ENCODE data around the gene TC2N. TPM values are rescaled to one million over a fixed set of nuclear protein-coding genes. Genes with fewer than 3 reads are reported as not detected.

The TC2N gene
- total and polyA plus RNA-seq, 9 of the 15 experiments (the other 6 are each of a cell fraction or from before 2014, with no cell fraction given): 2.0 to 12.5 (median 7.3) TPM

DNA sequence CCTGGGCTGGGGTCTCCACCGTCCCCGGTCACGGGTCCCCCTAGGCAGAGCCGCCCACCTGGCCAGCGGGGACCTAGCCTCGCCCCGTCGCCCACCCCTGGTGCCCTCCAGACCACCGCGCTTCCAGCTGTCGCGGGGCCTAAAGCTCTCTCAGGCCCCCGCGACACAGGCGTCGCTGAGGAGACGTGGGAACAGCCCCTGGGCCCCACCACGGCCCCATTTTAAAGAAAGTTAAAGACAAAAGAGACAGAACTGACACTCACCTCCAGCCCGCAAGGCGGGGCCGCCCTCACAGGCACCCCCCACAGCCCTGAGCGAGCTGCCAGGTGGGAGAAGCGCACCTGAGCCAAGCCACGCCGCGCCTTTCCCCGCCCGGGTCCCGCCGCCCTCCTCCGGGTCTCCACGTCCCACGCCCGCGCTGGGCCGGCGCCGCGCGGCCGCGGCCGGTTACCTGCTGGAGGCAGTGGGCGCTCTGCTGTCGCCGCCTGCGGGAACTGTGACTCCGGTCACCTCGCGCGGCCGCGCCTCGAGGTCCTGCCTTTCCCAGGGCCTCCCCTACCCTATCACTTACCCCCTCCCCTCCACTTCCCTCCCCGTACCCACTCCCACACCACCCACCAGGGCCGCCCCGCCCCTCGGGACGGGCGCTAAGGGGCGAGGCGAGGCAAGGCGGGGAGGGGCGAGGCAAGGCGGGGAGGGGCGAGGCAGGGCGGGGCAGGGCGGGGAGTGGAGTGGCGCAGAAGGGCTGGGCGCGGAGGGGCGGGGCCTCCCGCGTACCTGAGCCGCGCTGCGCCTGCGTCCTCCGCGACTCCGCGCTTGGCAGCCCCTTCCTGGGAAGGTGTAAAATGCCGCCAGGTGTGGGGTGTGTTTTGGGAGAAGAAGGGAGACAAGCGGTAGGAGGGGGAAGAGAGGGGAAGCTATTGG is 31.2 kb downstream of the TC2N start (continued):
- TF ChIP-seq, protein P1, sequence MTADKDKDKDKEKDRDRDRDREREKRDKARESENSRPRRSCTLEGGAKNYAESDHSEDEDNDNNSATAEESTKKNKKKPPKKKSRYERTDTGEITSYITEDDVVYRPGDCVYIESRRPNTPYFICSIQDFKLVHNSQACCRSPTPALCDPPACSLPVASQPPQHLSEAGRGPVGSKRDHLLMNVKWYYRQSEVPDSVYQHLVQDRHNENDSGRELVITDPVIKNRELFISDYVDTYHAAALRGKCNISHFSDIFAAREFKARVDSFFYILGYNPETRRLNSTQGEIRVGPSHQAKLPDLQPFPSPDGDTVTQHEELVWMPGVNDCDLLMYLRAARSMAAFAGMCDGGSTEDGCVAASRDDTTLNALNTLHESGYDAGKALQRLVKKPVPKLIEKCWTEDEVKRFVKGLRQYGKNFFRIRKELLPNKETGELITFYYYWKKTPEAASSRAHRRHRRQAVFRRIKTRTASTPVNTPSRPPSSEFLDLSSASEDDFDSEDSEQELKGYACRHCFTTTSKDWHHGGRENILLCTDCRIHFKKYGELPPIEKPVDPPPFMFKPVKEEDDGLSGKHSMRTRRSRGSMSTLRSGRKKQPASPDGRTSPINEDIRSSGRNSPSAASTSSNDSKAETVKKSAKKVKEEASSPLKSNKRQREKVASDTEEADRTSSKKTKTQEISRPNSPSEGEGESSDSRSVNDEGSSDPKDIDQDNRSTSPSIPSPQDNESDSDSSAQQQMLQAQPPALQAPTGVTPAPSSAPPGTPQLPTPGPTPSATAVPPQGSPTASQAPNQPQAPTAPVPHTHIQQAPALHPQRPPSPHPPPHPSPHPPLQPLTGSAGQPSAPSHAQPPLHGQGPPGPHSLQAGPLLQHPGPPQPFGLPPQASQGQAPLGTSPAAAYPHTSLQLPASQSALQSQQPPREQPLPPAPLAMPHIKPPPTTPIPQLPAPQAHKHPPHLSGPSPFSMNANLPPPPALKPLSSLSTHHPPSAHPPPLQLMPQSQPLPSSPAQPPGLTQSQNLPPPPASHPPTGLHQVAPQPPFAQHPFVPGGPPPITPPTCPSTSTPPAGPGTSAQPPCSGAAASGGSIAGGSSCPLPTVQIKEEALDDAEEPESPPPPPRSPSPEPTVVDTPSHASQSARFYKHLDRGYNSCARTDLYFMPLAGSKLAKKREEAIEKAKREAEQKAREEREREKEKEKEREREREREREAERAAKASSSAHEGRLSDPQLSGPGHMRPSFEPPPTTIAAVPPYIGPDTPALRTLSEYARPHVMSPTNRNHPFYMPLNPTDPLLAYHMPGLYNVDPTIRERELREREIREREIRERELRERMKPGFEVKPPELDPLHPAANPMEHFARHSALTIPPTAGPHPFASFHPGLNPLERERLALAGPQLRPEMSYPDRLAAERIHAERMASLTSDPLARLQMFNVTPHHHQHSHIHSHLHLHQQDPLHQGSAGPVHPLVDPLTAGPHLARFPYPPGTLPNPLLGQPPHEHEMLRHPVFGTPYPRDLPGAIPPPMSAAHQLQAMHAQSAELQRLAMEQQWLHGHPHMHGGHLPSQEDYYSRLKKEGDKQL (CRISPR knock-in tag; IDR thresholded peaks at IDR 0.05; ENCODE audit: borderline replicate concordance): no peak
- no peak for TF ChIP-seq ZFP36 (IDR thresholded peaks at IDR 0.05; ENCODE audit: low read depth, low read length, partially characterized antibody)
- TF ChIP-seq HNRNPK (IDR thresholded peaks at IDR 0.05; ENCODE audit: low read depth, low read length, poor library complexity, severe bottlenecking): peak; percentile 71
- TF ChIP-seq UBTF (IDR thresholded peaks at IDR 0.05; ENCODE audit: borderline replicate concordance in 1 of 2, low read depth in 2 of 2, low read length in 2 of 2): 0 out of 4 replicates have a peak, but pooled peaks have one; percentile 21 to 29
- TF ChIP-seq RAD21 (CRISPR knock-in tag; conservative IDR thresholded peaks at IDR 0.05 in 1 of 2, IDR thresholded peaks at IDR 0.05 in 1 of 2): peak in 1 of 2 experiments; percentile 15; a peak in 1 of 4 replicates
- no peak for TF ChIP-seq TARDBP (IDR thresholded peaks at IDR 0.05)
- TF ChIP-seq NRF1 (conservative IDR thresholded peaks at IDR 0.05 in 1 of 2, IDR thresholded peaks at IDR 0.05 in 1 of 2): peak; percentile 85 to 88
- peak; percentile 71 for TF ChIP-seq POLR2G (IDR thresholded peaks at IDR 0.05; ENCODE audit: low read depth, low read length)
- TF ChIP-seq MAZ (CRISPR knock-in tag; conservative IDR thresholded peaks at IDR 0.05 in 1 of 2, IDR thresholded peaks at IDR 0.05 in 1 of 2): peak in 1 of 2 experiments; percentile 71; a peak in 3 of 4 replicates
- TF ChIP-seq, protein P2, sequence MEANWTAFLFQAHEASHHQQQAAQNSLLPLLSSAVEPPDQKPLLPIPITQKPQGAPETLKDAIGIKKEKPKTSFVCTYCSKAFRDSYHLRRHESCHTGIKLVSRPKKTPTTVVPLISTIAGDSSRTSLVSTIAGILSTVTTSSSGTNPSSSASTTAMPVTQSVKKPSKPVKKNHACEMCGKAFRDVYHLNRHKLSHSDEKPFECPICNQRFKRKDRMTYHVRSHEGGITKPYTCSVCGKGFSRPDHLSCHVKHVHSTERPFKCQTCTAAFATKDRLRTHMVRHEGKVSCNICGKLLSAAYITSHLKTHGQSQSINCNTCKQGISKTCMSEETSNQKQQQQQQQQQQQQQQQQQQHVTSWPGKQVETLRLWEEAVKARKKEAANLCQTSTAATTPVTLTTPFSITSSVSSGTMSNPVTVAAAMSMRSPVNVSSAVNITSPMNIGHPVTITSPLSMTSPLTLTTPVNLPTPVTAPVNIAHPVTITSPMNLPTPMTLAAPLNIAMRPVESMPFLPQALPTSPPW (CRISPR knock-in tag; IDR thresholded peaks at IDR 0.05): peak; percentile 86
- TF ChIP-seq ZBTB7A (IDR thresholded peaks at IDR 0.05; ENCODE audit: borderline replicate concordance, control insufficient read depth, low read depth, low read length): peak; percentile 61; the same call in 1 of the 2 replicates
- peak; percentile 37; the same call in 1 of the 2 replicates for TF ChIP-seq L3MBTL2 (IDR thresholded peaks at IDR 0.05)
- peak; percentile 49 for TF ChIP-seq FIP1L1 (IDR thresholded peaks at IDR 0.05; ENCODE audit: low read depth, low read length, poor library complexity, severe bottlenecking)
- no peak for TF ChIP-seq LEF1 (IDR thresholded peaks at IDR 0.05)
- TF ChIP-seq PHB (CRISPR knock-in tag; IDR thresholded peaks at IDR 0.05): no peak
